HepG2 (cell line): ENCODE measurements around the gene PTPRD. TPM values are rescaled to one million over a fixed set of nuclear protein-coding genes. Genes with fewer than 3 reads are reported as not detected.
A peak's percentile ranks its signal among the peaks of the same experiment; 100 is the strongest.

Experiments used
- FOXA1 ChIP-seq, 2 experiments: fragments of 450-650 bp in 1 of 2; sonication (generic) in 1 of 2; formaldehyde crosslinking in 1 of 2; IDR thresholded peaks; 2 replicates each; pipeline versions ENCODE4 v1.4.0 to v1.6.1; 2016 to 2020; ENCODE audit warnings: missing genetic modification reagents in 1 of 2
- FOXP4 ChIP-seq: sonication (generic); formaldehyde crosslinking; IDR thresholded peaks from 2 replicates; pipeline ENCODE4 v1.4.0; 2020; ENCODE audit warnings: missing genetic modification reagents
- HNRNPH1 ChIP-seq: fragments of 200-400 bp; formaldehyde crosslinking; optimal IDR thresholded peaks from 2 replicates; pipeline ENCODE3; 2017; ENCODE audit warnings: mild to moderate bottlenecking, low read depth, low read length
- IRF2 ChIP-seq: IDR thresholded peaks from 2 replicates; pipeline ENCODE4 v1.6.1; 2018; ENCODE audit warnings: missing genetic modification reagents, missing compliant biosample characterization
- NFKBIZ ChIP-seq: IDR thresholded peaks from 2 replicates; pipeline ENCODE4 v1.6.1; 2018; ENCODE audit warnings: missing genetic modification reagents, missing compliant biosample characterization
- NR2F6 ChIP-seq, 2 experiments: IDR thresholded peaks; 2 replicates each; pipeline ENCODE4 v1.6.1; 2016; ENCODE audit warnings: antibody characterized with exemption in 1 of 2, mild to moderate bottlenecking in 1 of 2
- ZHX1 ChIP-seq: sonication (generic); formaldehyde crosslinking; IDR thresholded peaks from 2 replicates; pipeline ENCODE4 v1.8.1; 2022; ENCODE audit warnings: low read depth, mild to moderate bottlenecking, missing genetic modification reagents
- ZMAT3 ChIP-seq: sonication (generic); formaldehyde crosslinking; conservative IDR thresholded peaks from 2 replicates; pipeline ENCODE4 v1.7.0; 2021; ENCODE audit warnings: missing genetic modification reagents
- ZNF616 ChIP-seq: sonication (generic); formaldehyde crosslinking; IDR thresholded peaks from 2 replicates; pipeline ENCODE4 v1.5.0; 2020; ENCODE audit warnings: low read depth, mild to moderate bottlenecking, missing genetic modification reagents
- ZNF761 ChIP-seq: sonication (generic); formaldehyde crosslinking; conservative IDR thresholded peaks from 2 replicates; pipeline ENCODE4 v1.4.0; 2020; ENCODE audit warnings: mild to moderate bottlenecking, missing genetic modification reagents
- ZNF788 ChIP-seq: sonication (generic); formaldehyde crosslinking; IDR thresholded peaks from 2 replicates; pipeline ENCODE4 v1.5.0; 2020; ENCODE audit warnings: mild to moderate bottlenecking, missing genetic modification reagents, borderline replicate concordance
- ZNF792 ChIP-seq: IDR thresholded peaks from 2 replicates; pipeline ENCODE4 v1.6.1; 2016
- polyA plus RNA-seq, 8 experiments: library from polyadenylated mRNA; depleted of rRNA in 3 of 8; stranded (reverse) in 7 of 8; unstranded in 1 of 8; fragments of >200 nt; fragmentation: Illumina TruSeq in 4 of 8; extraction: Trizol in 4 of 8; gene quantifications; 2 replicates each; pipeline versions ENCODE4 v1.2.1 to v1.2.3, GENCODE V29; 2011 to 2016; ENCODE audit warnings: low read depth in 4 of 8, missing spikeins in 1 of 8, mixed read lengths in 1 of 8; ENCODE audit not compliant: insufficient read depth in 1 of 8
- total RNA-seq, 5 experiments: library from RNA; depleted of rRNA; stranded (reverse); fragments of >200 nt; fragmentation: Illumina TruSeq; extraction: Trizol; gene quantifications; 2 replicates each; pipeline ENCODE4 v1.2.3, GENCODE V29; 2016; ENCODE audit warnings: low read depth in 1 of 5
- TF ChIP-seq, protein P1 (sequence below): sonication (generic); formaldehyde crosslinking; IDR thresholded peaks from 2 replicates; pipeline ENCODE4 v1.4.0; 2020; ENCODE audit warnings: mild to moderate bottlenecking, missing genetic modification reagents
- TF ChIP-seq, protein P2 (sequence below): IDR thresholded peaks from 2 replicates; pipeline ENCODE4 v1.6.1; 2012; ENCODE audit warnings: low read depth, low read length, improper control_type of control experiment

The PTPRD gene
- total and polyA plus RNA-seq, 2 of the 13 experiments (the other 11 are each of a cell fraction or from before 2014, with no cell fraction given), result 0.05 TPM; not detected in 1

DNA sequence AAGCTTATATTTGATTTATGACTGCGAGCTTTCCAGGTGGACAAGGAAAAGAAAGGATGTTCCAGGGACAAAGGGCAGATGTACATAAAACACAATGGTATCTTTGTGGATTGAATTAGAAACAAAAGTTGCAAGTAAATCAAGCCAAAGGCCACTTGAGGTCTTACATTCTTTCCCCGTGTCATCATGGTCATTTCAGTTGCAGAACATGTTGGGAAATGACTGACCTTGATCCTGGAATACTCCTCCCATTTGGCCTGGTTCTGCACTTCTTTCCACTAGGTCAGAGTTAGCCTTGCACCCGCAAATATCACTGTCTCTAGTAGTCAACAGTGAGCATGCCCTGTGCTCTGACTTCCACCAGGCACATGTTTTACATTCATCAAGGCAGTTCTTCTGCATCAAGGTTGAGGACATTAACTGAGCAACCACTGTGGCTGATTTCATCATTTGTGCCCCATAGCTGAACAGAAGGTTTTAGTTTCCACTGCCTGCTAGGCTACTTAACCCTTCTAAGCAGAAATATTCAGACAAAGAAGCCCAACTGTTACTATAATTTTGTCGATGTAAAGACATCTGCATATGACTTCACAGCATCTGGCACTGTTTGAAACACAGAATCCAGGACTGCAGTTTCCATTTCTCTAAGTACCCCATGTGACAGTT lies 1651.5 kb downstream of the PTPRD start (continued):
- TF ChIP-seq, protein P1, sequence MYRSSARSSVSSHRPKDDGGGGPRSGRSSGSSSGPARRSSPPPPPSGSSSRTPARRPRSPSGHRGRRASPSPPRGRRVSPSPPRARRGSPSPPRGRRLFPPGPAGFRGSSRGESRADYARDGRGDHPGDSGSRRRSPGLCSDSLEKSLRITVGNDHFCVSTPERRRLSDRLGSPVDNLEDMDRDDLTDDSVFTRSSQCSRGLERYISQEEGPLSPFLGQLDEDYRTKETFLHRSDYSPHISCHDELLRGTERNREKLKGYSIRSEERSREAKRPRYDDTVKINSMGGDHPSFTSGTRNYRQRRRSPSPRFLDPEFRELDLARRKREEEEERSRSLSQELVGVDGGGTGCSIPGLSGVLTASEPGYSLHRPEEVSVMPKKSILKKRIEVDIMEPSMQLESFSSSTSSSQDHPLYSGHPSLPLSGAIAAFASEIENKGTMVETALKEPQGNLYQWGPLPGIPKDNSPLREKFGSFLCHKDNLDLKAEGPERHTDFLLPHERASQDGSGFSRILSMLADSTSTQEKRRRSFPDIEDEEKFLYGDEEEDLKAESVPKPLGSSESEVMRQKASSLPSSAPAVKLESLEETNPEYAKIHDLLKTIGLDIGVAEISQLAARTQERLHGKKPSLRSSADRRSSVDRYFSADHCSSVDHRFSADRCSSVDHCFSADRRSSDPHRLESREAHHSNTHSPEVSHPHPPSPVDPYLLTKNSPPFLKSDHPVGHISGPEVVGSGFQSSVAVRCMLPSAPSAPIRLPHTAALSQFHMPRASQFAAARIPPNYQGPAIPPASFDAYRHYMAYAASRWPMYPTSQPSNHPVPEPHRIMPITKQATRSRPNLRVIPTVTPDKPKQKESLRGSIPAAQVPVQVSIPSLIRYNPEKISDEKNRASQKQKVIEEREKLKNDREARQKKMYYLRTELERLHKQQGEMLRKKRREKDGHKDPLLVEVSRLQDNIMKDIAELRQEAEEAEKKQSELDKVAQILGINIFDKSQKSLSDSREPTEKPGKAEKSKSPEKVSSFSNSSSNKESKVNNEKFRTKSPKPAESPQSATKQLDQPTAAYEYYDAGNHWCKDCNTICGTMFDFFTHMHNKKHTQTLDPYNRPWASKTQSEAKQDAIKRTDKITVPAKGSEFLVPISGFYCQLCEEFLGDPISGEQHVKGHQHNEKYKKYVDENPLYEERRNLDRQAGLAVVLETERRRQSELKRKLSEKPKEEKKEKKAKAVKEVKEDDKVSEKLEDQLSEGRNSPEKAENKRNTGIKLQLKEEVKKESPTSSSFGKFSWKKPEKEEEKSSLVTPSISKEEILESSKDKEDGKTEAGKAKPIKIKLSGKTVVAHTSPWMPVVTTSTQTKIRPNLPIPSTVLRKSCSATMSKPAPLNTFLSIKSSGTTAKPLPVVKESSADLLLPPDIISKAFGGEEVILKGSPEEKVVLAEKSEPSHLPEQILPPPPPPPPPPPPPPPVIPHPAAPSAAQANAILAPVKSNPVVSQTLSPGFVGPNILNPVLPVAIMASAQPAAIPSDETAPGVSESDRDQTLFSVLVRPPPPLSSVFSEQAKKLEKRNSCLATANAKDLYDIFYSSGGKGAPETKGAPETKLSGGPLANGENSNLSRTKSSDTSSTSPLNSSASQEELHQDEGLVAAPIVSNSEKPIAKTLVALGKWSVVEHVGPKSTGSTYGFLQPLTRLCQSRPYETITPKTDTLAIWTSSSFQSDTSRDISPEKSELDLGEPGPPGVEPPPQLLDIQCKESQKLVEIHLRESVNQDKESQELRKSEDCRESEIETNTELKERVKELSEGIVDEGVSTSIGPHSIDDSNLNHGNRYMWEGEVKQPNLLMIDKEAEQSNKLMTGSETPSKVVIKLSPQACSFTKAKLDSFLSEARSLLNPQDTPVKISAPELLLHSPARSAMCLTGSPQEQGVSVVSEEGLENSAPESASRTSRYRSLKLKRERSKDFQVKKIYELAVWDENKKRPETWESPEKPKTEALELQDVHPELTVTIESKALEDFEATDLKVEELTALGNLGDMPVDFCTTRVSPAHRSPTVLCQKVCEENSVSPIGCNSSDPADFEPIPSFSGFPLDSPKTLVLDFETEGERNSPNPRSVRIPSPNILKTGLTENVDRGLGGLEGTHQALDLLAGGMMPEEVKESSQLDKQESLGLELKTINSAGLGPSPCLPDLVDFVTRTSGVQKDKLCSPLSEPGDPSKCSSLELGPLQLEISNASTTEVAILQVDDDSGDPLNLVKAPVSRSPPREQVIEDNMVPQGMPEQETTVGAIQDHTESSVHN (CRISPR knock-in tag), result no peak
- no peak for TF ChIP-seq HNRNPH1
- TF ChIP-seq ZNF788 (CRISPR knock-in tag), result no peak; the same call in 1 of the 2 replicates
- peak; percentile 47; the same call in 1 of the 2 replicates for TF ChIP-seq IRF2
- TF ChIP-seq ZNF761, result 0 out of 2 replicates have a peak, but pooled peaks have one; percentile 23
- no peak for TF ChIP-seq ZNF616
- TF ChIP-seq, protein P2, sequence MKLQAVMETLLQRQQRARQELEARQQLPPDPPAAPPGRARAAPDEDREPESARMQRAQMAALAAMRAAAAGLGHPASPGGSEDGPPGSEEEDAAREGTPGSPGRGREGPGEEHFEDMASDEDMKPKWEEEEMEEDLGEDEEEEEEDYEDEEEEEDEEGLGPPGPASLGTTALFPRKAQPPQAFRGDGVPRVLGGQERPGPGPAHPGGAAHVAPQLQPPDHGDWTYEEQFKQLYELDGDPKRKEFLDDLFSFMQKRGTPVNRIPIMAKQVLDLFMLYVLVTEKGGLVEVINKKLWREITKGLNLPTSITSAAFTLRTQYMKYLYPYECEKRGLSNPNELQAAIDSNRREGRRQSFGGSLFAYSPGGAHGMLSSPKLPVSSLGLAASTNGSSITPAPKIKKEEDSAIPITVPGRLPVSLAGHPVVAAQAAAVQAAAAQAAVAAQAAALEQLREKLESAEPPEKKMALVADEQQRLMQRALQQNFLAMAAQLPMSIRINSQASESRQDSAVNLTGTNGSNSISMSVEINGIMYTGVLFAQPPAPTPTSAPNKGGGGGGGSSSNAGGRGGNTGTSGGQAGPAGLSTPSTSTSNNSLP, result peak; percentile 88
- TF ChIP-seq ZNF792, result peak; percentile 39; the same call in 1 of the 2 replicates
- TF ChIP-seq NR2F6 (IDR thresholded peaks at IDR 0.05), result 0 out of 2 replicates have a peak, but pooled peaks have one; percentile 34
- TF ChIP-seq NR2F6 (CRISPR knock-in tag; IDR thresholded peaks at IDR 0.05), result peak; percentile 78
- TF ChIP-seq FOXA1 (IDR thresholded peaks at IDR 0.05), result no peak
- TF ChIP-seq FOXA1 (CRISPR knock-in tag; IDR thresholded peaks at IDR 0.05), result peak; percentile 61
- TF ChIP-seq NFKBIZ, result no peak
- no peak for TF ChIP-seq ZMAT3 (CRISPR knock-in tag)
- 0 out of 2 replicates have a peak, but pooled peaks have one; percentile 35 for TF ChIP-seq FOXP4 (CRISPR knock-in tag)
- TF ChIP-seq ZHX1, result 0 out of 2 replicates have a peak, but pooled peaks have one; percentile 38
